Smooth muscle cell (in vitro differentiated cells): Measurements from ENCODE around the gene FAM53B. TPM values are rescaled to one million over a fixed set of nuclear protein-coding genes. Genes with fewer than 3 reads are reported as not detected.
A peak's percentile ranks its signal among the peaks of the same experiment; 100 is the strongest.

Experiments
- DNase-seq: peaks from one replicate; lab custom pipeline; 2025; ENCODE audit not compliant: unreplicated experiment; lab: John Stamatoyannopoulos, UW
- H2AFZ ChIP-seq: fragments of 200-600 bp; sonication (generic); 2 replicates; pipeline ENCODE4 v1.6.0; 2016; ENCODE audit warnings: antibody characterized with exemption, low read depth, mild to moderate bottlenecking
- H3F3A ChIP-seq: fragments of 200-600 bp; sonication (generic); 2 replicates; pipeline ENCODE4 v1.6.0; 2017; ENCODE audit warnings: antibody characterized with exemption, low read depth
- H3K27ac ChIP-seq: fragments of 200-600 bp; sonication (generic); 2 replicates; pipeline ENCODE4 v1.5.1; 2016; ENCODE audit warnings: low read depth, mild to moderate bottlenecking
- H3K27me3 ChIP-seq: fragments of 200-600 bp; sonication (generic); 2 replicates; pipeline ENCODE4 v1.6.1; 2016; ENCODE audit warnings: low read depth, mild to moderate bottlenecking
- H3K36me3 ChIP-seq: fragments of 200-600 bp; sonication (generic); 2 replicates; pipeline ENCODE4 v1.5.1; 2016; ENCODE audit warnings: low read depth
- H3K4me1 ChIP-seq: fragments of 200-600 bp; sonication (generic); 2 replicates; pipeline ENCODE4 v1.5.1; 2016; ENCODE audit warnings: low read depth
- H3K4me2 ChIP-seq: fragments of 200-600 bp; sonication (generic); 2 replicates; pipeline ENCODE4 v1.6.0; 2016; ENCODE audit warnings: mild to moderate bottlenecking
- H3K4me3 ChIP-seq: fragments of 200-600 bp; sonication (generic); 2 replicates; pipeline ENCODE4 v1.5.1; 2016; ENCODE audit warnings: mild to moderate bottlenecking
- H3K79me2 ChIP-seq: fragments of 200-600 bp; sonication (generic); 2 replicates; pipeline ENCODE4 v1.6.0; 2016; ENCODE audit warnings: low read depth, mild to moderate bottlenecking
- H3K9ac ChIP-seq: fragments of 200-600 bp; sonication (generic); 2 replicates; pipeline ENCODE4 v1.6.0; 2016; ENCODE audit warnings: low read depth
- H3K9me3 ChIP-seq: fragments of 200-600 bp; sonication (generic); replicated peaks from 2 replicates; pipeline ENCODE4 v1.5.1; 2016; ENCODE audit warnings: low read depth
- H4K20me1 ChIP-seq: fragments of 200-600 bp; sonication (generic); 2 replicates; pipeline ENCODE4 v1.6.0; 2016; ENCODE audit warnings: low read depth
- WGBS: methylation state at CpG from one replicate; pipeline ENCODE4 v1.1.7; 2016; ENCODE audit warnings: low lambda C conversion rate; 5-methylcytosine and 5-hydroxymethylcytosine counted together
- polyA plus RNA-seq: library from polyadenylated mRNA; unstranded; fragments of >200 nt; fragmentation: Nextera tagmentation; extraction: Ambion mirVana; gene quantifications from 2 replicates; pipeline ENCODE4 v1.2.1, GENCODE V29; 2016
- total RNA-seq: library from RNA; depleted of rRNA; stranded (reverse); fragments of >200 nt; gene quantifications from 2 replicates; pipeline ENCODE4 v1.2.3, GENCODE V29; 2014
- TF ChIP-seq, protein P1 (sequence below): fragments of 200-600 bp; sonication (generic); IDR thresholded peaks from 2 replicates; pipeline ENCODE4 v1.5.1; 2017; ENCODE audit warnings: borderline replicate concordance, mild to moderate bottlenecking, antibody characterized with exemption; ENCODE audit not compliant: insufficient read depth, poor library complexity, severe bottlenecking

The FAM53B gene
- total and polyA plus RNA-seq, 2 experiments from 2014 or later: 5.5 to 6.2 TPM

DNA sequence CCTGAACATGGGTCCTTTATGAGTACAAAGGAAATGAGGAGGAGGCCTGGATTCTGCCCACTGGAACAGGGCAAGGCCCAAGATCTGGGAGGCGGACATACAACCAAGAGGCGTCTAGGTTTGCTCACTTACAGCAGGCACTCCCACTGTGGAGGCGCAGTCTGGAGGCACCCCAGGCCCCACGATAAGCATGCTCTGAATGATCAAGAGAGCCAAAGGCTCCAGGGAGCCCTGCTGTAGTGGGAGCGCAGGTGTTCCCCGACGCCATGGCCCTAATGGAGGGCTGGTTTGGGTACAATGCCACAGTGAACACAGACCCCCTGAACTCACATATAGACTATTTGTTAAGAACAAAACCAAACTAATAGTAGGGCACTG is 88.1 kb downstream of the FAM53B start:
- H3K4me3 ChIP-seq: no peak overlapping the region
- DNase-seq: no peak
- H3K9ac ChIP-seq: no peak overlapping the region
- TF ChIP-seq, protein P1, sequence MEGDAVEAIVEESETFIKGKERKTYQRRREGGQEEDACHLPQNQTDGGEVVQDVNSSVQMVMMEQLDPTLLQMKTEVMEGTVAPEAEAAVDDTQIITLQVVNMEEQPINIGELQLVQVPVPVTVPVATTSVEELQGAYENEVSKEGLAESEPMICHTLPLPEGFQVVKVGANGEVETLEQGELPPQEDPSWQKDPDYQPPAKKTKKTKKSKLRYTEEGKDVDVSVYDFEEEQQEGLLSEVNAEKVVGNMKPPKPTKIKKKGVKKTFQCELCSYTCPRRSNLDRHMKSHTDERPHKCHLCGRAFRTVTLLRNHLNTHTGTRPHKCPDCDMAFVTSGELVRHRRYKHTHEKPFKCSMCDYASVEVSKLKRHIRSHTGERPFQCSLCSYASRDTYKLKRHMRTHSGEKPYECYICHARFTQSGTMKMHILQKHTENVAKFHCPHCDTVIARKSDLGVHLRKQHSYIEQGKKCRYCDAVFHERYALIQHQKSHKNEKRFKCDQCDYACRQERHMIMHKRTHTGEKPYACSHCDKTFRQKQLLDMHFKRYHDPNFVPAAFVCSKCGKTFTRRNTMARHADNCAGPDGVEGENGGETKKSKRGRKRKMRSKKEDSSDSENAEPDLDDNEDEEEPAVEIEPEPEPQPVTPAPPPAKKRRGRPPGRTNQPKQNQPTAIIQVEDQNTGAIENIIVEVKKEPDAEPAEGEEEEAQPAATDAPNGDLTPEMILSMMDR: no peak
- no peaks in the 10 kb centered on the region for H3K79me2 ChIP-seq
- no peaks in the 10 kb centered on the region for H3K9me3 ChIP-seq
- H3K36me3 ChIP-seq: no peaks in the 10 kb centered on the region
- no peak overlapping the region for H3K27ac ChIP-seq
- H3F3A ChIP-seq: no peaks in the 10 kb centered on the region
- H3K4me2 ChIP-seq: no peak overlapping the region
- H3K27me3 ChIP-seq: no peaks in the 10 kb centered on the region
- WGBS: 95% methylated on average over 7 of the region's 7 CpGs
- H4K20me1 ChIP-seq: peaks cover 36% of the 10 kb centered on the region
- H3K4me1 ChIP-seq: peaks cover 5% of the 10 kb centered on the region
- no peak overlapping the region for H2AFZ ChIP-seq

DNA sequence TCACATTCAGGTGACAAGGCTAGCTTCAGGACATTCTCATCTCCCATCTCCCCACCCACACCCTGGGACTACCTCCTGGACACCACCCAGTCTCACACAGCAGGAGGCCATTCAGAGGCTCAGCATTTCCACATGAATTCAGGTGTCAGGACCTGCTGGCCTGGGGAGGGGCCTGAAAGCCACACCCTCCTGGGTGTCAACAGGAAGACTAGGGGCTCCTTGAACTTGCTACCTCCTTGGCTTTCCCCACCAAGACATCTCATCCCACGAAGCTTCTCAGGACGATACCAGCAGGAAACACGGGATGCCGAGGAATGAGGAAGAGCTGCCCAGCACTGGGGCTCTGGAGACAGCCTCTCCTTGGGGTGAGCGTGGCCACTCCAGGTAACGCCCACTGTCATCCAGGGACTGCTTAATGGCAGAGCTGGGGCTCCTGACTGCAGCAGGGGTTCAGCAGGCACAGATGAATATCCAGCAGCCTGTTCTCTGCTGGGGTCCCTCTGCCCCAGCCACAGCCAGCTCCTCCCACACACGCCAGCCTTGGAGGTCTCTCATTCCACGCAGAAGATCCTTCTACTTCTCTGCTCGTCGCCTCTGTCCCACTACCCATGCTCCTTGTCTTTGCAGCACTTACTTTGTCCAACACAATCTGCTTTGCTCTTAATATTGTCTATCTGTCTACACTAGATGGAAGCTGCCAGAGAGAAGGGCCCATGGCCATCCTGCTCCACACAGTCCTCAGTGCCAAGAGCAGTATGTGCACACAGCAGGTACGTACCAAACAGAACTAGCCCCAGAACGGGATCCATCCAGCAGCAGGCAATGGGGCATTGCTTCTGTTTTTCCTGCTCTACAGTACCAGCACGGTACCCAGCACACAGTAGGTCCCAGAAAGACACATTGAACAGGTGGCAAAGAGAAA is 88.7 kb downstream of the FAM53B start:
- Histone ChIP-seq H3K9me3 (no peaks in the 10 kb centered on the region), H3K4me1 (peaks cover 5% of the 10 kb centered on the region), H3K79me2 (no peaks in the 10 kb centered on the region), H4K20me1 (peaks cover 34% of the 10 kb centered on the region), H3K36me3 (no peaks in the 10 kb centered on the region), H3K27me3 (no peaks in the 10 kb centered on the region), H3K4me3 (no peak overlapping the region), H3F3A (no peaks in the 10 kb centered on the region), H3K9ac (no peak overlapping the region), H3K27ac (no peak overlapping the region), H3K4me2 (no peak overlapping the region), H2AFZ (no peak overlapping the region)
- 91% methylated on average over 13 of the region's 13 CpGs for WGBS
- no peak for DNase-seq
- TF ChIP-seq, protein P1: no peak

DNA sequence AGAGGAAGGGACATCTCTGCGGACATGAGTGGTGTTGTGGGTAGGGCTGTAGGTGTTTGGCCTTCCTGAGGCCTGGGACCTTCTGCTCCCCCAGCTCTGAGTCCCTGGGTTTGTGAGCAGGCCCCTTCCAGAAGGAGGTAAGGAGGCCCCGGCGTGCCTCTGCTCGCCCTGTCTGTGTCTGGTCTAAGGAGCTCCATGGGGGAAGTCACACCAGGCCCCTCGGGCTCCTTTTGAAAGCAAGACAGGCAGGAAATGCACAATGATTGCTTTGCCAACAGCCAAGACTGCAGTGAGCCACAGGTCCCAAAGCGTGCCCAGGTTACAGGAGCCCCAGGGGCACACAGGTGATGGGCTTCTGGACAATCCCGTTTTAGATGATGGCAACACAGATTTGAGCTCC is 89.5 kb downstream of the FAM53B start:
- TF ChIP-seq, protein P1: no peak
- WGBS: 85% methylated on average over 5 of the region's 7 CpGs
- Histone ChIP-seq H3K9ac (no peak overlapping the region), H3K27me3 (no peaks in the 10 kb centered on the region), H3F3A (no peaks in the 10 kb centered on the region), H3K27ac (peak overlapping the region; percentile 38), H2AFZ (no peak overlapping the region), H3K4me3 (no peak overlapping the region), H3K4me1 (peaks cover 5% of the 10 kb centered on the region), H3K9me3 (no peaks in the 10 kb centered on the region), H4K20me1 (peaks cover 31% of the 10 kb centered on the region), H3K79me2 (no peaks in the 10 kb centered on the region), H3K36me3 (no peaks in the 10 kb centered on the region), H3K4me2 (no peak overlapping the region)
- no peak for DNase-seq
